Right lobe of liver (tissue), 4 donors: ENCODE results near the gene ARMC9.
"Not testable (repeated sequence)": the region's sequence is repeated elsewhere in the genome, so short reads cannot be mapped to it uniquely, and the experiment has no call there.

ENCODE experiments used
- POLR2A ChIP-seq: fragments of 450-650 bp; IDR thresholded peaks from one replicate; pipeline ENCODE4 v1.6.1; 2017; ENCODE audit warnings: antibody characterized with exemption, mild to moderate bottlenecking
- TF ChIP-seq, protein P1 (sequence below), 4 donors: fragments of 200-600 bp in 3 of 4; fragments of 450-650 bp in 1 of 4; IDR thresholded peaks; one replicate each; pipeline versions ENCODE4 v1.5.1 to v1.8.0; 2016 to 2022; ENCODE audit warnings: antibody characterized with exemption in 4 of 4, mild to moderate bottlenecking in 2 of 4
- donor health status: DM: no; HTN: no; CAD: no.
- donor health status: DM: no; HTN: no; CAD: no.
- donor health status: DM: no; HTN: yes; CAD: no.

DNA sequence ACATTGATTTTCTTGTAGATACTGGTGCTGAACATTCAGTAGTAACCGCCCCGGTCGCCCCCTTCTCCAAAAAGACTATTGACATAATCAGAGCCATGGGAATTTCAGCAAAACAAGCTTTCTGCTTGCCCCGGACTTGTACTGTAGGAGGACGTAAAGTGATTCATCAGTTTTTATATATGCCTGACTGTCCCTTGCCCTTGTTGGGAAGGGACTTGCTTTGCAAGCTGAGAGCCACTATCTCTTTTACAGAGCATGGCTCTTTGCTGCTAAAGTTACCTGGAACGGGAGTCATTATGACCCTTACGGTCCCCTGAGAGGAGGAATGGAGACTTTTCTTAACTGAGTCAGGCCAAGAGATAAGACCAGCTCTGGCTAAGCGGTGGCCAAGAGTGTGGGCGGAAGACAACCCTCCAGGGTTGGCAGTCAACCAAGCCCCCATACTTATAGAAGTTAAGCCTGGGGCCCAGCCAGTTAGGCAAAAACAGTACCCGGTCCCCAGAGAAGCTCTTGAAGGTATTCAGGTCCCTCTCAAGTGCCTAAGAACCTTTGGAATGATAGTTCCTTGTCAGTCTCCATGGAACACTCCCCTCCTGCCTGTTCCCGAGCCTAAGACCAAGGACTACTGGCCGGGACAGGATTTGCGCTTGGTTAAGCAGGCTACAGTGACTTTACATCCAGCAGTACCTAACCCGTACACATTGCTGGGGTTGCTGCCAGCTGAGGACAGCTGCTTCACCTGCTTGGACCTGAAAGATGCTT lies 205.2 kb downstream of the ARMC9 start:
- TF ChIP-seq, protein P1, sequence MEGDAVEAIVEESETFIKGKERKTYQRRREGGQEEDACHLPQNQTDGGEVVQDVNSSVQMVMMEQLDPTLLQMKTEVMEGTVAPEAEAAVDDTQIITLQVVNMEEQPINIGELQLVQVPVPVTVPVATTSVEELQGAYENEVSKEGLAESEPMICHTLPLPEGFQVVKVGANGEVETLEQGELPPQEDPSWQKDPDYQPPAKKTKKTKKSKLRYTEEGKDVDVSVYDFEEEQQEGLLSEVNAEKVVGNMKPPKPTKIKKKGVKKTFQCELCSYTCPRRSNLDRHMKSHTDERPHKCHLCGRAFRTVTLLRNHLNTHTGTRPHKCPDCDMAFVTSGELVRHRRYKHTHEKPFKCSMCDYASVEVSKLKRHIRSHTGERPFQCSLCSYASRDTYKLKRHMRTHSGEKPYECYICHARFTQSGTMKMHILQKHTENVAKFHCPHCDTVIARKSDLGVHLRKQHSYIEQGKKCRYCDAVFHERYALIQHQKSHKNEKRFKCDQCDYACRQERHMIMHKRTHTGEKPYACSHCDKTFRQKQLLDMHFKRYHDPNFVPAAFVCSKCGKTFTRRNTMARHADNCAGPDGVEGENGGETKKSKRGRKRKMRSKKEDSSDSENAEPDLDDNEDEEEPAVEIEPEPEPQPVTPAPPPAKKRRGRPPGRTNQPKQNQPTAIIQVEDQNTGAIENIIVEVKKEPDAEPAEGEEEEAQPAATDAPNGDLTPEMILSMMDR (IDR thresholded peaks at IDR 0.05) = not testable (repeated sequence)
- TF ChIP-seq POLR2A = not testable (repeated sequence)
